ENCODE results near the gene OSBPL3.

DNA sequence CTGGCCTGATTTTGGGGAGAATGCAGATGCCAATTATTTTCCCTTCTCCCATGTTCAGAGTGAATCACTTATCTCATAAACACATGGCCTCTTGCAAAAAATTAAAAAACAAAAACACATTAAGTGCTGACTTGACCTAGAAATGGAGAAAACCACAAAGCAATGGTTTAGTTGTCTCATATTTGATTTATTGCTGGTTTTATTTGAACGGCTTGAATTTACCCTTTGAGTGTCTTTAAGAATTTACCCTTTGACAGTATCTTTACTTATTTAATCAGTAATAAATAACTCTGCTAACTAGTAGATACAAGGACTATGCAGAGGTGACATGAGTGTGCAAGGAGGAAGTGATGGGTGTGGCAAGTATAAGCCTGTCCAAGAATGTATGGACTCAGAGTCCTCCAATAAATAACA, 154.6 kb downstream of the OSBPL3 start:
- TF ChIP-seq EZH2 (IDR thresholded peaks at IDR 0.05; ENCODE audit: insufficient read depth, poor library complexity, severe bottlenecking), result no peak
- TF ChIP-seq EZH2phosphoT487 (IDR thresholded peaks at IDR 0.05; ENCODE audit: insufficient read depth, low read depth), result no peak

Data from GM23248 (cell line).